Middle frontal gyrus (tissue), 1 donor: ENCODE results near the gene GPBP1L1.
"Not testable (repeated sequence)": the region's sequence is repeated elsewhere in the genome, so short reads cannot be mapped to it uniquely, and the experiment has no call there.

Experiments used
- DNase-seq: peaks from one replicate; pipeline ENCODE4 v3.0.0-alpha.2; 2015; ENCODE audit warnings: low spot score; ENCODE audit errors: extremely low spot score

The GPBP1L1 gene

GRCh38 chr1:45686288-45687013 is at the start of gene GPBP1L1:
TSS of gene GPBP1L1 (minus strand) at chr1:45686533. CDS start at chr1:45659087, 27,446 bp downstream.
- DNase-seq, result peak; percentile 92

GRCh38 chr1:45730780-45731319 is 44.5 kb upstream of the GPBP1L1 start:
- no peak for DNase-seq

- no peak for DNase-seq
Measured at GRCh38 chr1:45730075-45730779, 43.9 kb upstream of the GPBP1L1 start.

GRCh38 chr1:45726007-45726406 is 39.7 kb upstream of the GPBP1L1 start:
- not testable (repeated sequence) for DNase-seq

- no peak for DNase-seq
Measured at GRCh38 chr1:45723248-45723930, 37.1 kb upstream of the GPBP1L1 start.

- no peak for DNase-seq
Measured at GRCh38 chr1:45722809-45723208, 36.5 kb upstream of the GPBP1L1 start.

GRCh38 chr1:45721207-45721606 is 34.9 kb upstream of the GPBP1L1 start:
- no peak for DNase-seq

- no peak for DNase-seq
Measured at GRCh38 chr1:45718289-45718688, 32.0 kb upstream of the GPBP1L1 start.

GRCh38 chr1:45717386-45717785 is 31.1 kb upstream of the GPBP1L1 start:
- not testable (repeated sequence) for DNase-seq

- DNase-seq, result no peak
Measured at GRCh38 chr1:45716700-45717099, 30.4 kb upstream of the GPBP1L1 start.

GRCh38 chr1:45713711-45714110 is 27.4 kb upstream of the GPBP1L1 start:
- DNase-seq, result no peak

GRCh38 chr1:45704637-45705036 is 18.3 kb upstream of the GPBP1L1 start:
- no peak for DNase-seq

GRCh38 chr1:45694823-45695222 is 8.5 kb upstream of the GPBP1L1 start:
- DNase-seq, result no peak

GRCh38 chr1:45693811-45694210 is 7.5 kb upstream of the GPBP1L1 start:
- DNase-seq, result not testable (repeated sequence)

- peak; percentile 67 for DNase-seq
Measured at GRCh38 chr1:45687754-45688740, 1.7 kb upstream of the GPBP1L1 start, which contains the start of gene TMEM69. TSS of gene TMEM69 (plus strand) at chr1:45688181. CDS start at chr1:45691069, 2,888 bp downstream.

- DNase-seq, result peak; percentile 96
Measured at GRCh38 chr1:45687014-45687753, 851 bp upstream of the GPBP1L1 start.

GRCh38 chr1:45686015-45686287 is 382 bp downstream of the GPBP1L1 start:
- DNase-seq, result no peak

- DNase-seq, result no peak
Measured at GRCh38 chr1:45685308-45686014, 872 bp downstream of the GPBP1L1 start.

GRCh38 chr1:45684402-45684801 is 1.9 kb downstream of the GPBP1L1 start:
- no peak for DNase-seq
